Measurements from ENCODE around the gene SLC6A19. TPM values are rescaled to one million over a fixed set of nuclear protein-coding genes. Genes with fewer than 3 reads are reported as not detected.
"Not testable (repeated sequence)": the region's sequence is repeated elsewhere in the genome, so short reads cannot be mapped to it uniquely, and the experiment has no call there.

The SLC6A19 gene
- total RNA-seq, 1 donor from 2014 or later = 0.32 TPM

DNA sequence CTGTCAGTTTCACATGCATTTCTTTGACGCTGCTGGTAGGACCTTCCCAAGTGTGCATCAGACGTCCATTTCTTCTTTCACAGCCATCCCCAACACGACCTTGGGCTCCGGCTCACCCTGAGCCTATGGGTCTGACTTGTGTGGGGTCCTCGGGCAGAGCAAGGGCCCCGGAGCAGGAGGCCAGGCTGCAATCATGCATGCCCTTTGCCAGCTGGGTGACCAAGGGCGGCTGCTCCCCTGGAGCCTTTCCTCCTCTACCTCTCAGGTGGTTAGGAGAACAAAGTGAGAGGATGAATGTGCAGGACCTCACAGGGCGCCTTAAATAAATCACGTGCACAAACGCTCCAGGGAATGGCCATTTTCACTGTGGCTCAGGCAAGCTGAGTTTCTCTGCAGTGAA, 60.2 kb downstream of the SLC6A19 start:
- DNase-seq (ENCODE audit: low spot score) = no peak

DNA sequence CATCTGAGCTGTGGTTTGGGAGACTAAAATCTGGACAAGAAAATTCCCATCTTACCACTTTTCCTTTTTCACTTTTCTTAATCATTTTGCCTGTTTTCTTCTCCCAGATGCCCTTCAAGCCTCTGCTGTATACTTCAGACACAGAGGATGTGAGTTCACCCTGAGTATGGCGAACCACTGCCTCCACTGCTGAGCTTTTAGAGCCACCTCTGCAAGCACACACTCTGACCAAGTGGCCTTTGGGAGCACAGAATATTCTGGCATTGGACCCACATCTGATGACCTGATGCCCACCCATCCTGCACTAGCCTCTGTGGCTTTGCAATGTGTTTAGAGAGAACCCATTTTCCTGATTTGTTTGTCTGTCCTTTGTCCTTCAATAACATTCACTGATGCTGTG, 61.0 kb downstream of the SLC6A19 start:
- no peak for DNase-seq (ENCODE audit: low spot score)

DNA sequence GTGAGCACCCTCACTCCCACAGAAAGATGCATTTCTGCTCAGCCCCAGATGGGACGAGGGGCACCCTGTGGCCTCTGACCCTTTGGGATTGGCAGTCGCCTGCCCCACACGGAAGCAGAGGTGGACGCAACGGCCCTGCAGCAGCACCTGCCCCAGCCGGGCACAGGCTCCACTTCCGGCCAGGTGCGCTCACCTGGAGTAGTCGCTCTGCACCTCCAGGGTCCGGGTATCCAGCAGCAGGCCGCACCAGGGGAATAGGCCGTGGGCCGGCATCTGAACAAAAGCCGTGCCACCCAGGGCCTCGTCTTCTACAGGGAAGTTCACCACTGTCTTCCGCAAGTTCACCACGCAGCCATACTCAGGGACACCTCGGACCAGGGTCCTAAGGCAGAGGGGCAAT, 62.8 kb downstream of the SLC6A19 start:
- DNase-seq (ENCODE audit: low spot score) = no peak

DNA sequence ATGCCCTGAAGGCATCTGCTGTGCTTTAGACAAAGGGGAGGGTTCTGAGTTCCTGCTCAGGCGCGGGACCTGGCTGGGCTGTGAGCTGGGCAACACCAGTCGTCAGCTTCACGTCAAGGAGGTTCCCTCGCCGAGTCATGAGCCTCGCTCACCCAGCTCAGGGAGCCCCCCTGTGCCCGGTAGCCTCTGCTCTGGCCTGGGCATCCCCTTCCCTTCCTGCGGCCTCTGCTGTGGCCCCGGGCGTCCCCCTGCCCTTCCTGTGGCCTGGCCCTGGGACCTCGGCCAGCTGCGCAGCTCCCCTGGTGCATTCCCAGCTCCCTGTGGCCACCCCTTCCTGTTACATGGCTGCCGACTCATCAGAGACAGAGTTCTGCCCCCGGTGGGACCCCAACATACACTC, 63.6 kb downstream of the SLC6A19 start:
- no peak for DNase-seq (ENCODE audit: low spot score)

DNA sequence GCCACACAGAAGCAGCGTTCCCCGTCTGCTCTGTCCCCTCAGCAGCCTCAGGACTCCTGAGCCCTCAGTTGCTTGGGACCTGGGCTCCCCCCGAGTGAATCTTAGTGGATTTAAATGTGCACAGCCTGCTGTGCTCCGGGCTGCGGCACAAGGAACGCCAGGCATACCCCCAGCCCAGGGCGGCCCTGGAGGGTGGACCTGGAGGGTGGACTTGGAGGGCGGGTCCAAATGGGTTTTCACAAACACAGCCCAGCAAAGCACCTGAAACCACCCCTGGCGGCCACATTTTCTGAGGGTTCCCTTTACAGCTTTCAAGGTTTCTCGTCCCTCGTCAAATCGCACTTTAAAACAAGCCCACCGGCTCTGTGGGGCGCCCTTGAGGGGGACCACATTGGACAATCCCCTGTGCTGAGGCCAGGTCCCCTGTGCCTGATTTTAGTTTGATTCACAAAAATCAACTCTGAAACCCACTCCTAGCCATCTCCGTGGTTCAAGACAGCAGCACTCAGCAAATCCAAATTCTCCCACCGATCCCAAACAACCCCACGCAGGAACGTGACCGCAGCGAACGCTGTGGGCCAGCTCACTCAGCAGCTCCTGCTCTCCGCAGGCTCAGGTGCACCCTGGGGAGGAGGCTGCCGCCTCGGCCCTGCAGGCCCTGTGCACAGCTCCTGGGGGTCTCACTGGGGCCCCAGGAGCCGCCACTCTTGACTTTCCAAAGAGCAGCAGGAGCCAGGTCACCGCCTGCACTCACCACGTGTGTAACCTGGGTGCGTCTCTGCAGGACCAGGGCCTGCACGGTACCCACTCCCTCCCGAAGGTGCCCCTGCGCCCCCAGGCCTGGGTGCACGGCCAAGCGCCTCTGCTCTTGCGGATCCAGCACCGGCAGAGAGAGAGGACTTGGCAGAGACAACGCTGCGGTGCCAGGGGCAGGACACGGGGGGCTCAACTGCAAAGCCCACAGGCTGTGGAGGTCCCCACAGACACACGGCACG, 64.4 kb downstream of the SLC6A19 start:
- DNase-seq (ENCODE audit: low spot score) = no peak

DNA sequence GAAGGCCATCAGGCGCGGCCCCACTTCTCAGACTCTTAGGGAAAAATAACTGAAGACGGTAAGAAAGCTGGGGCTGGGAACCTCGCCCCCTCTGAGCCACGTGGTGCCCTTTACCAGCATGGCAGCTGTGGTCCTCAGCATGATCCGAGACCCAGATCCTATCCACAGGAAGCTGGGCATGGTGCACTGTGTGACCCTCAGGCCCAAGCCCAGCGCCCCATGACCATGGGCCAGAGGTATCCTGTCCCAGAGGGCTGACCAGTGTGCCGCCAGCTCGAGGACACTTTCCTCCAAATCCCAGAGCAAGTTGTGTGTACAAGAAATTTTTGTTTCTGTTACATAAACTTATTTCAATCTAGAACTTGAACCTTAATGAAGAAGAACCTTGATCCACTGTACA, 65.4 kb downstream of the SLC6A19 start:
- no peak for DNase-seq (ENCODE audit: low spot score)

DNA sequence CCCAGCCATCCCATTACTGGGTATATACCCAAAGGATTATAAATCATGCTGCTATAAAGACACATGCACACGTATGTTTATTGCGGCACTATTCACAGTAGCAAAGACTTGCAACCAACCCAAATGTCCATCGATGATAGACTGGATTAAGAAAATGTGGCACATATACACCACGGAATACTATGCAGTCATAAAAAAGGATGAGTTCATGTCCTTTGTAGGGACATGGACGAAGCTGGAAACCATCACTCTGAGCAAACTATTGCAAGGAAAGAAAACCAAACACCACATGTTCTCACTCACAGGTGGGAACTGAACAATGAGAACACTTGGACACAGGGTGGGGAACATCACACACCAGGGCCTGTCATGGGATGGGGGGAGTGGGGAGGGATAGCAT, 66.1 kb downstream of the SLC6A19 start:
- DNase-seq (ENCODE audit: low spot score) = not testable (repeated sequence)

DNA sequence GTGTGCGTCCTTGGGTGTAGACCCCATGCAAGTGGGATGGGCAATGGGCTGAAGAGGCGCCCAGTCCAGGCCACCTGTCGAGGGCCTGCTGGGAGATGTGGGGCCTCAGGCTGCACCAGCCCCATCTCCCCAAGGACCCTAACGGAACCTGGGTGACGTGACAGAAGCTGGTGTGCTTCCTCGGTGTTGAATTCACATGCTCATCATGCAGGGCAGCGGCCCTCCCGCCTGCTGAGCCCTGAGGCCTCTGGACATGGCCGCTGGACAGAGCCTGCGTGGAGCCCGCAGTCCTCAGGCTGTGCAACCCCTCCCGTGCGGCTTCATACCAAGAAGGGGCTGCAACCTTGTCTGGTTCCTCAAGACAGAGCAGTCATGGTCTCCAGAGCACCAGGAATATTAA, 66.7 kb downstream of the SLC6A19 start:
- no peak for DNase-seq (ENCODE audit: low spot score)

DNA sequence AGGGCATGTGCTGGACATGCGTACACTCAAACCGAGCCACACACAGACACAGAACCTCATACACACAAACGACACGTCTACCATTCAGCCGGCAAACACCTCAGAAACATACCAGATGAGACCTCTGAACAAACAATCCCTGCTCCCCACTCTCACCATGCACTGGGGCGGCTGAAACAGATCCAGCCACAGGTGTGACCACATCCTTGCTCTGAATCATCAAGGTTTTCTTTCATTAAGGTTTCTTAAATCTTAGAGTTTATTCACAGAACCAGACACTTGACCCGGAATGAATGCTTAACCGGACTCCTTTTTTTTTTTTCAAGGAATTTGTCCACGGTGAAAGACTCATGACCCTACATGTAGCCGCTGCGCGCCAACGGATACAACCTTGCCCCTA, 67.3 kb downstream of the SLC6A19 start:
- DNase-seq (ENCODE audit: low spot score) = no peak

DNA sequence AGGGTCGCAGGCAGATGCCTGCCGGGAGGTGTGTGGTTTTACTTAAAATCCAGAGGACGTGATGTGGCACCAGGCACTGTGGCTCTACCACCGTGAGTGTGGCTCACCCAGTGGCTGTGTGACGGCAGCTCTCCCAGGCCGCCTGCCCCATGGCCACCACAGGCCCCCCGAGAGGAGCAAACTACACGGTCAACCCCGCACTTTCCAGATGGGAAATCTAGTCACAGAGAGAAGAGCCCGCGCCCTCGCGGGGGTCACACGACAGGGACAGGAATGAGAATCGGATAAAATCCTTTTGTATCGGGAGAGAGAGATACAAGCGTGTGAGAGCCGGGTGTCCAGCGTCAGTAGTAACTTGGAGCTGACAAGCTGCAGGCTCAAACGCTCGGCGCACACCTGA, 69.0 kb downstream of the SLC6A19 start:
- no peak for DNase-seq (ENCODE audit: low spot score)

DNA sequence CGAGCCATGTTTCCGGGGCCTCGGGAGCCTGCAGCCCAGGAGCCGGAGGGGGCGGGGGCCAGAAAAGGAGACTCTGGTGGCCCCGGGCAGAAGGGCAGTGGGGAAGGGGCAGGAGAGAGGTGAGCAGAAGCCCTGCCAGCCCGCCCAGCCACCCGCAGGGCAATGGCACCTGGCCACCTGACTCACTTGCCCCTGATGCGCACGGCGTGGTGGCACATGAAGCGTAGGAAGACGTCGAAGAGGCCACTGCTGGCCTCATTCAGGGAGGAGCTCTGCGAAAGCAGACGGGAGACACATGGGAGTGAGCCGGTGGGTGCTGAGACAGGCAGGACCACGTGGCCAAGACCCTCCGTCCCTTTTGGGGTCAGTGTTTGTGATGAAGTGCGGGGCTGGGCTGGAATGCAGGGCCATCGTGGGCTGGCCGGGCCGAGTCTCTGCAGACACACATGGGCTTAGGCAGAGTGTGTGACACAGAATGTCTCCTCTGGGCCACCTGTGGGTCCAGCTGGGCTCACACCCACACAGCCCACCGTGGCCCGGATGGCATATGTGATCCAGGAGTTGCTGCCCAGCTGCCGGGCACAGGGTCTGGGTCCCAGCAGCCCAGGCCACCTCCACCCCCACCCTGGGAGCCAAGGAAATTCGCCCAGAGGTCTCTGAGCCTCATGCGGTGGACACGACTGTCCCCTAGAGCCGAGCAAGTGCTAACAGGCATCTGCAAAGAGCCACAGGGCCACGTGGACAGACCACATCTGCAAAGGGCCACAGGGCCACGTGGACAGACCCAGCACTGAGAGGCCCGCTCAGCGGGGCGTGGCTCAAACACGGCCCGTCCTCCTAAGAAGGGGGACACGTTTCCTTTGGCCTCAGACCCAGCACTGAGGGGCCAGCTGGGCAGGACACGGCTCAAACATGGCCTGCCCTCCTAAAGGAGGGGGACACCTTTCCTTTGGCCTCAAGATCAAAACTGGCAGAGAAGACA, 69.8 kb downstream of the SLC6A19 start:
- no peak for DNase-seq (ENCODE audit: low spot score)

DNA sequence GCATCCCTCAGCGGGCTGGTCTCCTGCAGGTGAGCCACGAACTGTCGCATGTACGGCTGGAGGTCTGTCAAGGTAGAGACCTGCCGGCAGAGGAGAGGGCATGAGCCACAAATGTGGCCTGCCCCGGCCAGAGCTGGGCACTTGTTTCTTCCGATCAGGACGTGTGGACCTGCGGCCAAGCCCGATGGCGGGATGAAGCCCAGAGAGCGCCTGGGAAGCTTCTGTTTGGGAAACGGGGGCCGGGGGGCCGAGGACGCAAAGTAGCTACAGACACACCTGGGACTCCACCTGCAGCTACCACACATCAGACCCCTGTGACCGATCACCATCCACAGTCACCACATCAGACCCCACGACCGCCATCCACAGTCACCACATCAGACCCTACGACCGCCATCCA, 70.8 kb downstream of the SLC6A19 start:
- no peak for DNase-seq (ENCODE audit: low spot score)

DNA sequence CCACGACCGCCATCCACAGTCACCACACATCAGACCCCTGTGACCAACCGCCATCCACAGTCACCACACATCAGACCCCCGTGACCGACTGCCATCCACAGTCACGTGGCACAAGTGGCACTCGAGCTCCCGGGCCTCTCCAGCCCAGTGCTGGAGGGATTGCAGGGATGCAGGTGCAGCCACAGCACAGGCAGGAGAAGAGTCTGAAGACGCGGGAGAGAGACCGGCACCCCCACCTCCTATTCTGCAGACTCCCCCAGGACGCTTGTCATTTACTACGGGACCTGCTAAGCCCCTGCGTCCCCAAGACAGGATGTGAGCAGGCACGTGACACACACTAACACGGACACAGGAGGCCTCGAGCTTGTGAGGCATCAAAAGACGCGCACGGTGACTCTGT, 72.3 kb downstream of the SLC6A19 start:
- no peak for DNase-seq (ENCODE audit: low spot score)

DNA sequence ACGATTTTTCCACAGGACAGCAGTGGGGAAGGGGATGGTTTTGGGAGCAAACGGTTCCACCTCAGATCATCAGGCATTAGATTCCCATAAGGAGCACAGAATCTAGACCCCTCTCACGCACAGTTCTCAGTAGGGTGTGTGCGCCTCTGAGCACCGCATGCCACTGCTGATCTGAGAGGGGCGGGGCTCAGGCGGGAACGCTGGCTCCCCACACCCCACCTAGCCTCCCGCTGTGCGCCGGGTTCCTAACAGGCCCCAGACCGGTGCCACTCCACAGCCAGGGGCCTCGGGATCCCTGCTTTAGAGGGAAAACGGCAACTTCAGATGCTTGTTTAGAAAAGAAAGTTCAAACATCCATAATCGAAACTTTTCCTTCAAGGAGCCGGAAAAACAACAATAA, 73.1 kb downstream of the SLC6A19 start:
- DNase-seq (ENCODE audit: low spot score) = no peak

Other genes starting within 250 kb of the SLC6A19 start
- gene NKD2, start 192.8 kb upstream of the SLC6A19 start, total RNA-seq = 17.1 TPM
- gene SLC12A7, start 89.5 kb upstream of the SLC6A19 start, total RNA-seq = 39.4 TPM
- not detected for gene SLC6A18, start 23.8 kb downstream of the SLC6A19 start, total RNA-seq
- gene TERT, start 93.5 kb downstream of the SLC6A19 start, total RNA-seq = not detected
- 112 TPM for gene CLPTM1L, start 143.5 kb downstream of the SLC6A19 start, total RNA-seq
- not detected for gene SLC6A3, start 243.8 kb downstream of the SLC6A19 start, total RNA-seq

All from mesenteric fat pad (tissue), 1 donor.